Mesodermal cell (in vitro differentiated cells): ENCODE data around the gene PGPEP1.
A peak's percentile ranks its signal among the peaks of the same experiment; 100 is the strongest.

Experiments
- H3K27ac ChIP-seq: 2 replicates; pipeline ENCODE4 v1.7.0; 2013; ENCODE audit warnings: mild to moderate bottlenecking, low read depth, low read length, moderate library complexity; ENCODE audit not compliant: severe bottlenecking
- H3K36me3 ChIP-seq: 2 replicates; pipeline ENCODE4 v1.7.1; 2013; ENCODE audit warnings: mild to moderate bottlenecking, low read length, moderate library complexity; ENCODE audit not compliant: control insufficient read depth, insufficient read depth
- H3K4me1 ChIP-seq: one replicate; pipeline ENCODE4 v1.7.1; 2013; ENCODE audit warnings: mild to moderate bottlenecking, low read length; ENCODE audit not compliant: insufficient read depth, control insufficient read depth, poor library complexity, severe bottlenecking
- H3K4me3 ChIP-seq: 2 replicates; pipeline ENCODE4 v1.7.0; 2013; ENCODE audit warnings: low read length, control low read depth, mild to moderate bottlenecking; ENCODE audit not compliant: insufficient read depth, poor library complexity, severe bottlenecking; ENCODE audit errors: extremely low read depth
- H3K9me3 ChIP-seq: 2 replicates; pipeline ENCODE4 v1.7.1; 2013; ENCODE audit warnings: mild to moderate bottlenecking, low read length, moderate library complexity; ENCODE audit not compliant: control insufficient read depth
- WGBS, 2 experiments: methylation state at CpG; one replicate each; pipeline ENCODE4 v1.1.5; 2013; ENCODE audit warnings: missing lambda C conversion rate in 2 of 2; ENCODE audit not compliant: insufficient coverage in 2 of 2; 5-methylcytosine and 5-hydroxymethylcytosine counted together

PGPEP1 gene

DNA sequence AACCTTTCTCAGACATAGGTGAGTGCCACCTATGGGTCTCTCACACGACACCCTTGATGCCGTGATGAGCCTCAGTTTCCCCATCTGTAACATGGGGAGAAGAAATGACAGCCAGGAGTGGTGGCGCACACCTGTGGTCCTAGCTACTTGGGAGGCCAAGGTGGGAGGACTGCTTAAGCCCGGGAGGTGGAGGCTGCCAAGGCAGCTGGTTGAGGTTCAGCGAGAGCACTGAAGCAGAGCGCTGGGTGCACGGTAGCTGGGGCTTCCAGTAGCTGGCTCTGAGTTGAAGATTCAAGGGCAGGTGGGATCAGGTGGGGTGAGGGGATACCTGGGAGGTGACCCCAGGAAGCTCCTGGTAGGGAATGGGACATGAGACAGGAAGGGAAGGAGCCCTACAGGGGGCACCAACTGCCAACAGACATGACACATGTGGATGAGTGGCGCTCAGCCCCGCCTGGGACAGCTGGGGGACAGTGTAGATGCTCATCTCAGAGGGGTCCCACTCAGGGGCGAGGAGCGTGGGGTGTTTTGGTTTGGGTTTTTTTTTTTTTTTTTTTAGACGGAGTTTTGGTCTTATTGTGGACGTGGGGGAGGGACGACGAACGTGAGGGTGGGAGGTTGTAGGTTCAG is 72.3 kb downstream of the PGPEP1 start:
- H3K4me3 ChIP-seq, result no peak overlapping the region
- no peaks in the 10 kb centered on the region for H3K9me3 ChIP-seq

DNA sequence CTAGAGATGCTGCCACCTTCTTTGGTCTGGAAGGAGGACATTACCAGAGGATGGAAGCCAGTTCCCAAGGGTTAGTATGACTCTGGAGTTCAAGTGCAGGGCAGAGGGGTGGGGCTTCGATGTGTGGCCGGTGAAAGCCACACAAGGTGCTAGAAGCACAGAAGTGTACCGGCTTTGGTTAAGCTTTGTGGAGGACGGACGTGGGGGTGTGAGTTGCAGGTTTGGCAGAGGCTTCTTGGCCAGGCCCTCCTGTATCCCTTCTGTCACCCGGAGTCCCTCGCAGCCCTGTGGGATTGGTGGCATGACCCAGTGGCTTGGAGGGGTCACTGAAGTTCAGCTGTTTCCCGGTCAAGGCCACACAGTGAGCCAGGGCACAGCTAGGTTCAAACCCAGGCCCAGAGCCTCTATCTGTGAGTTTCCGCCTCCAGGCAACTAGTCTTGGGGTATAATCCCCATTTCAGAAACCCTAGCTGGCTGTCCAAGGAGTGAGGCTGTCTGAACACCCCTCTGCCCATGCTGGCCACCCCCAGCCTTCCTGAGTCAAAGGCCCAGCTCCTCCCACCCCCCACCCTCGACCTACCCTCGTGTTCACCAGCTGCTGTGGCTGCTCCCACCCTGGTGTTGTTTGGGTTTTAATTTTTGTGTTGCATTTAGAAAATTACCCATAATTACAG is 74.2 kb downstream of the PGPEP1 start:
- H3K36me3 ChIP-seq, result no peaks in the 10 kb centered on the region
- no peaks in the 10 kb centered on the region for H3K9me3 ChIP-seq
- H3K27ac ChIP-seq, result no peak overlapping the region
- H3K4me3 ChIP-seq, result no peak overlapping the region
- WGBS, 2 experiments, result 66 to 71% methylated on average over 9 of the region's 11 CpGs
- H3K4me1 ChIP-seq, result peaks cover 23% of the 10 kb centered on the region

More for the DNA sequence above, 72.3 kb downstream of the PGPEP1 start:
- Histone ChIP-seq H3K36me3 (no peaks in the 10 kb centered on the region), H3K4me1 (peaks cover 11% of the 10 kb centered on the region), H3K27ac (no peak overlapping the region)
- WGBS, 2 experiments, result 89 to 91% methylated on average over 13 to 15 of the region's 16 CpGs

DNA sequence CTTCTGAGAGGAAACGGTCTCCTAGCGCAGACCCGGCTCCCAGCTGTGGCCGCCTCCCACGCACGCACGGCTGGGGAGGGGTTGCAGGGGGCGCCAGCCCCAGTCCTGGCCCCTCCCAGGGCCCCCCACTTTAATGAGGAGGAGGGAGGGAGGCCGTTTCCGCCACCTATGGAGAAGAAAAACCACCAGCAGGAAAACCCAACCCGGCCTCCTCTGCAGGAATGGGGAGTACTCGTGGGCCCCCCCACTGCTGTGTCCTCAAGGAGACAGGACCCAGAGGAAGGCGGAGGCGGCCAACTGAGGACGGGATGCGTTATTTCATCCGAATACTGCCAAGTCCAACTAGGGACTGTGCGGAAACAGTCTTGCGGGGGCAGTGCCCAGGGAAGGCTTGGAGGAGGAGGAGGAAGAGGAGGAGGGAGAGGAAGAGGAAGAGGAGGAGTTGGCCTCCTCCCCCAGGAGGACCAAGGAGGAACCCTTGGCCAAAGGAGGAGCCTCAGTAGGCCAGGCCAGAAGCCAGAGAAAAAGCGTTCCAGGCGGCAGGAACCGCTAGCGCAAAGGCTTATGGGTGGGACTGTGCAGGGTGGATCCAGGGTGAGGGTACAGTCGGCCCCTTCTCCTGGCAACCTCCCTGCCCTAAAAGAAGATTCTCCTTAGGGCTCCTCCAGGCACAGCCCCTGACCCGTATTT is 74.9 kb downstream of the PGPEP1 start:
- no peaks in the 10 kb centered on the region for H3K36me3 ChIP-seq
- no peak overlapping the region for H3K27ac ChIP-seq
- H3K4me3 ChIP-seq, result no peak overlapping the region
- H3K9me3 ChIP-seq, result no peaks in the 10 kb centered on the region
- WGBS, 2 experiments, result 70 to 82% methylated on average over 17 to 22 of the region's 25 CpGs
- H3K4me1 ChIP-seq, result peaks cover 23% of the 10 kb centered on the region

DNA sequence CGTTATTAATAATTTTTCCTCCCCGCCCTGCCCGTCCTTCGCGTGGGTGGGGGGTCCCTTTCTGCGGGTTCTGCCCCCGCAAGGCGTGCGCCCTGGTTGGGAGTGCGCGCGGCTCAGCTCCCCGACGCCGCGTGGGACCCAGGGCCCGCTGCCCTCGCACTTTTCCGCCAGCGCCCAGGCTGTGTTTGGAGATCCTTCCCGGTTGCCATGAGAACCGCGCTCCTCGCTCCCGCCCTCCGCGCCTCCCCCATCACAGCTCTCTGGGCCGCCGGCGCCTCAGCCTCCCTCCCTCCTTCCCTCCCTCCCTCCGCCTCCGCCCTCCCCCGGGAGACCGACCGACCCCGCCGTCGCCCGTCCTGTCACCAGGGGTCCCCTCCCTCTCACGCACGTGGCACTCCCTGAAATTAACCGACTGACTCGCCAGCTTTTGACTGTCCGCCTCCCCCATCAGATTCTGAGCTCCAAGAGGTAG is 76.4 kb downstream of the PGPEP1 start:
- H3K4me1 ChIP-seq, result peaks cover 26% of the 10 kb centered on the region
- peak overlapping the region; percentile 36 for H3K4me3 ChIP-seq
- H3K9me3 ChIP-seq, result no peaks in the 10 kb centered on the region
- 0 to 1% methylated on average over 25 to 35 of the region's 44 CpGs for WGBS, 2 experiments
- H3K27ac ChIP-seq, result peak overlapping the region; percentile 100
- no peaks in the 10 kb centered on the region for H3K36me3 ChIP-seq

DNA sequence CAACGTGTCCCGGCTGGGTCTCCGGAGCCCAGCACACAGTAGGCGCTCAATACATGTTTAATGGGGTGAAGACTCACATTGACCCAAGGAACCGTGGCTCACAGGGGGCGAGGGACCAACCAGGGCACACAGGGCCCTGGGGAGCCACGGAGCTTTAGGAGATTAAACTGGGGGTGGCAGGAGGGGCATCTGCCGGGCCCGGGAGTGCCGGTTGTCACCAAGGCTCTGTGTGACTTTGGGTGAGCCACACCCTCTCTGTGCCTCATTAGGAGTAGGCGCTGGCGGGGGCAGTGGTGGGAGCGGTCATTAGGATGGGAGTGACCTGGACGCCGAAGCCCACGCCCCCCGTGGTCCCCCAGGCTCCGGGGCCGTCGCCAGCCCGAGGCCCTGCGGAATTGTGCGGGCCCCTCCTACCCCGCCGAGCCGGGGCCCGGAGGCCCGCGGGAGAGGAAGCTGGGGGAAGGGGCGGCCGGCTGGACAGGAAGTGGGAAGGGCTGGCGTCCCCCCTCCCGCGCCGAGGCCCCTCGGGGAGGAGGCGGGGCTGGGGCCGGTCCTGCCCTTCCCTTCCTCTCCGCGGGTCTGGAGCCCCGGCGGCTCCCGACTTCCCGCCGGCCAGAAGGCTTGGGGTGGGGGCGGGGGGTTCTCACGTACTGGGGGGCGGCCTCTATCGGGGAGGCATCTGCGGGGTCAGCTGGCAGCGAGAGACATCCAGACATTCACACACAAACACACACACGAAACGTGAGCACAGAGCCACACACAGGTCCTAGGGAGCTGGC is 77.0 kb downstream of the PGPEP1 start:
- WGBS, 2 experiments, result 1 to 4% methylated on average over 12 to 37 of the region's 53 CpGs
- no peaks in the 10 kb centered on the region for H3K9me3 ChIP-seq
- H3K27ac ChIP-seq, result peak overlapping the region; percentile 100
- H3K4me3 ChIP-seq, result peak overlapping the region; percentile 36
- no peaks in the 10 kb centered on the region for H3K36me3 ChIP-seq
- H3K4me1 ChIP-seq, result peaks cover 26% of the 10 kb centered on the region

DNA sequence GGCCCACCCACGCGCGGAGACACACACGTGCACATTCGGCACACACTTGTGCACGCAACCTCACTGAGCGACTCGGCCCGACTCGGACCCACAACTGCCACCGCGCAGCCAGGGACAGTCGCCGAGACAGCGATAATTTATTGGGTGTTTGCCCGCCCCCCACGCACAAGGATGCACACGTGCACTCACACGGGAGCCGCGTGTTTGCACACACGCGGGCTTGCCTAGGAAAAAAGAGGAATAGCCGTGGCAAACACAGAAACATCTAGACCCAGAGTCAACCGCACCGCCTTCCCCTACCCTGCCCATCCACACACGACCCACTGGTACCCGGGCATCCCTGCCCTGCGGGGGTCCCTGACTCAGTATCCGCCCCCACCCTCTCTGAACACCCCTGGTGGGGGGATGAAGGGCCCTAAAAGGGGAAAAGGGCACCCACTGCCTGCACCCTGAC is 77.7 kb downstream of the PGPEP1 start:
- peaks cover 26% of the 10 kb centered on the region for H3K4me1 ChIP-seq
- WGBS, 2 experiments, result 14 to 32% methylated on average over 17 to 23 of the region's 30 CpGs

DNA sequence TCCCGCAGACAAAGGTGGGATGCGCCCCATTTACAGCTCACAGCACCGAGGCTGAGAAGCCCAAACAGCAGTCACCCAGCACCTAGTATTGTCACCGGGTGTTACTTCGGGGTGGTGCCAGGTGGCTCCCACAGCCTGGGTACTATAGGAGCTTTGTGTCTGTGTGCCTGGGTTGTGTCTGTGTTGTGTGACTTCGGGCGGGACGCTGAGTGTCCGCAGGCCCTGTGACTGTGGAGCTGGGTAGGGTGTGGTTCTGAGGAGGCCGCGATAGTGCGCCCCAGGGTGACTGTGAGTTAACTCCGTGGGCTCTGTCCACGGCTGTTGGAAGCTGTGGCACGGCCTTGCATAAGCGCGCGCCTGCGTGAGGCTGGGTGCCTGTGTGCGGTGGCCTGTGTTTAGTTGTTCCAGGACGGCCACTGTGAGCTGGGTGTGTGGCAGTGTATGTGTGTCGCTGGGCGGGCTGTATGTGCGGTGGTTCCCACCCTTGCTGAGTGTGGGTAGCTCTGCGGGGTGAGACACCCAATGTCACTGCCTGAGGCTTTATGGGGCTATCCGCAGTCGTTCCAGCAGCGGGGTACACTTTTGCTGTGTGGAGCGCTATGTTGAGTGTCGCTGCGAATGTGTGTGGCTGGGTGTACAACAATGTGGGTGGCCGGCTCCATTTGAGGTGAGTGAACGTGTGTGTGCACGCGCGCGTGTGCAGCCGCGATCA is 78.2 kb downstream of the PGPEP1 start:
- Histone ChIP-seq H3K4me1 (peaks cover 32% of the 10 kb centered on the region), H3K9me3 (no peaks in the 10 kb centered on the region), H3K27ac (peak overlapping the region; percentile 62), H3K36me3 (peaks cover 5% of the 10 kb centered on the region), H3K4me3 (peak overlapping the region; percentile 66)
- WGBS, 2 experiments, result 44 to 54% methylated on average over 22 to 33 of the region's 39 CpGs

More for the DNA sequence above, 77.7 kb downstream of the PGPEP1 start:
- Histone ChIP-seq H3K4me3 (peak overlapping the region; percentile 36), H3K36me3 (peaks cover 3% of the 10 kb centered on the region), H3K9me3 (no peaks in the 10 kb centered on the region), H3K27ac (peak overlapping the region; percentile 100)

DNA sequence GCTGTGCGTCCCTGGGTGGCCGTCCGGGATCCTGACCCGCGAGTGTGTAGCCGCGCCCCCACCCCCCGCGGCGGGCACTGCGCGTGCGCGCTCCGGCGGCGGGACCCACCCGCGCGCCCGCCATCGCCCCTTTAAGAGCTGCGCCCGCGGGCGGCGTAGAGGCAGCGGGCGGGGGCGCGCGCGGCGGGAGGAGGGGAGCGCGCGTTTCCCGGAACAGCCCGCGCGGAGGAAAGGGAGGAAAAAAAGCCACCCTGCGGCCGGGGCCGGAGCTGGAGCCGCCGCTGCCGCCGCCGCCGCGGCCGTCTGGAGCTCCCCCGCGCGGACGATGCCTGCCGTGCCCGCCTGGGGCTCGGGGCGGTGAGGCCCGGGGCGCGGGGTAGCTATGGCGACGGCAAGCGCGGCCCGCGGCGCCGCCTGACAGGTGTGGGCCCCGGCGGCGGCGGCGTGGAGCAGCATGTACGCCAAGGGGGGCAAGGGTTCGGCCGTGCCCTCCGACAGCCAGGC is 78.8 kb downstream of the PGPEP1 start, which contains the start of gene SSBP4:
Gene SSBP4, plus strand, starts transcription at position 204 of the 504 bp plus-strand sequence. Its CDS starts 251 bp downstream, at position 455.
- Histone ChIP-seq H3K4me1 (peaks cover 33% of the 10 kb centered on the region), H3K36me3 (peaks cover 5% of the 10 kb centered on the region), H3K4me3 (peak within 1 kb of the TSS; percentile 66), H3K27ac (peak within 1 kb of the TSS; percentile 62), H3K9me3 (no peaks in the 10 kb centered on the region)
- WGBS, 2 experiments, result 0% methylated on average over 55 to 63 of the region's 80 CpGs
